H1 (cell line): ENCODE results near the gene AGBL5.

ENCODE experiments used
- EZH2 ChIP-seq: fragments of 200-600 bp; sonication (generic); IDR thresholded peaks from 2 replicates; pipeline ENCODE4 v1.7.1; 2012; ENCODE audit warnings: low read depth, mild to moderate bottlenecking, moderate library complexity, low read length, inconsistent platforms; ENCODE audit not compliant: severe bottlenecking
- JUND ChIP-seq: IDR thresholded peaks from 2 replicates; pipeline ENCODE4 v1.6.1; 2011; ENCODE audit warnings: mild to moderate bottlenecking, improper control_type of control experiment, low read length
- POLR2A ChIP-seq, 2 experiments: IDR thresholded peaks; 1 replicate in 1 of 2; 2 replicates in 1 of 2; pipeline ENCODE4 v1.6.1; 2011; ENCODE audit warnings: low read depth in 2 of 2, low read length in 2 of 2, mild to moderate bottlenecking in 2 of 2; ENCODE audit errors: control extremely low read depth in 1 of 2
- RFX5 ChIP-seq: IDR thresholded peaks from 2 replicates; pipeline ENCODE4 v1.6.1; 2011; ENCODE audit warnings: low read depth, low read length, improper control_type of control experiment, borderline replicate concordance
- TF ChIP-seq, protein P1 (sequence below), 3 experiments: IDR thresholded peaks; 1 replicate in 2 of 3; 2 replicates in 1 of 3; pipeline versions ENCODE4 v1.5.1 to v1.6.1; 2011; ENCODE audit warnings: low read length in 3 of 3, mild to moderate bottlenecking in 3 of 3, inconsistent platforms in 2 of 3, low read depth in 1 of 3, moderate library complexity in 1 of 3; ENCODE audit not compliant: insufficient read depth in 1 of 3; ENCODE audit errors: control extremely low read depth in 1 of 3

DNA sequence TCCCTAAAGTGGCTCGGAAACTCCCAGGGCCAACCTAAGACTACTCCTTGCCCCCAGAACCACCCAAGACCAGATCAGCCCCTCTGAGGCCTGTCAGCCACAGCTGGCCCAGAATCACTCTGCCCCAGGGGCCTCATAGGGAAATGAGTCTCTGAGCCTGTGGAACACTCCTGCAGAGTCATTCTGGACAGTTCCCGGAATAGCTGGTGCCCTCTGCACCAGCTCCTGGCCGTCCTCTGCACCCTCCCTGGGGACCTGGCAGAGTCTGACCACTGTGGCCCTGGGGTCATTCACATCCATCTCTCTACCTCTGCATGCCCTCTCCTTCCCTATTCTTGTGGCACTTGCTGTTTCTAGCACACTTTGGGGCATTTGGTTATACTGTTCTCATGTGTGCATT, 33.3 kb upstream of the AGBL5 start:
- no peak for TF ChIP-seq POLR2A (IDR thresholded peaks at IDR 0.05; ENCODE audit: control extremely low read depth in 1 of 2, low read depth in 2 of 2, low read length in 2 of 2)
- TF ChIP-seq, protein P1, sequence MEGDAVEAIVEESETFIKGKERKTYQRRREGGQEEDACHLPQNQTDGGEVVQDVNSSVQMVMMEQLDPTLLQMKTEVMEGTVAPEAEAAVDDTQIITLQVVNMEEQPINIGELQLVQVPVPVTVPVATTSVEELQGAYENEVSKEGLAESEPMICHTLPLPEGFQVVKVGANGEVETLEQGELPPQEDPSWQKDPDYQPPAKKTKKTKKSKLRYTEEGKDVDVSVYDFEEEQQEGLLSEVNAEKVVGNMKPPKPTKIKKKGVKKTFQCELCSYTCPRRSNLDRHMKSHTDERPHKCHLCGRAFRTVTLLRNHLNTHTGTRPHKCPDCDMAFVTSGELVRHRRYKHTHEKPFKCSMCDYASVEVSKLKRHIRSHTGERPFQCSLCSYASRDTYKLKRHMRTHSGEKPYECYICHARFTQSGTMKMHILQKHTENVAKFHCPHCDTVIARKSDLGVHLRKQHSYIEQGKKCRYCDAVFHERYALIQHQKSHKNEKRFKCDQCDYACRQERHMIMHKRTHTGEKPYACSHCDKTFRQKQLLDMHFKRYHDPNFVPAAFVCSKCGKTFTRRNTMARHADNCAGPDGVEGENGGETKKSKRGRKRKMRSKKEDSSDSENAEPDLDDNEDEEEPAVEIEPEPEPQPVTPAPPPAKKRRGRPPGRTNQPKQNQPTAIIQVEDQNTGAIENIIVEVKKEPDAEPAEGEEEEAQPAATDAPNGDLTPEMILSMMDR (IDR thresholded peaks at IDR 0.05; ENCODE audit: control extremely low read depth in 1 of 3, insufficient read depth in 1 of 3, low read depth in 1 of 3, low read length in 3 of 3): no peak
- TF ChIP-seq JUND: no peak
- no peak for TF ChIP-seq RFX5
- no peak for TF ChIP-seq EZH2
